GM18951 (cell line): ENCODE data around the gene KIAA1549.

ENCODE experiments used
- POLR2A ChIP-seq: IDR thresholded peaks from 4 replicates; pipeline ENCODE4 v1.6.1; 2011; ENCODE audit warnings: mild to moderate bottlenecking; ENCODE audit not compliant: insufficient read length, insufficient read depth; ENCODE audit errors: extremely low read depth
- in situ Hi-C: fragments of 300-500 bp; cut with MboI; formaldehyde crosslinking; loops from one replicate; pipeline ENCODE4 v1.12.0; 2022; ENCODE audit warnings: low sequenced_read_pairs, mixed read lengths, inconsistent platforms; ENCODE audit not compliant: unreplicated experiment

The KIAA1549 gene

GRCh38 chr7:138919911-138920310, 61.3 kb downstream of the KIAA1549 start:
- in situ Hi-C loops: no loop called here
- no peak for TF ChIP-seq POLR2A

- TF ChIP-seq POLR2A: no peak
- in situ Hi-C loops: no loop called here
Measured at GRCh38 chr7:138919216-138919615, 62.0 kb downstream of the KIAA1549 start.

DNA sequence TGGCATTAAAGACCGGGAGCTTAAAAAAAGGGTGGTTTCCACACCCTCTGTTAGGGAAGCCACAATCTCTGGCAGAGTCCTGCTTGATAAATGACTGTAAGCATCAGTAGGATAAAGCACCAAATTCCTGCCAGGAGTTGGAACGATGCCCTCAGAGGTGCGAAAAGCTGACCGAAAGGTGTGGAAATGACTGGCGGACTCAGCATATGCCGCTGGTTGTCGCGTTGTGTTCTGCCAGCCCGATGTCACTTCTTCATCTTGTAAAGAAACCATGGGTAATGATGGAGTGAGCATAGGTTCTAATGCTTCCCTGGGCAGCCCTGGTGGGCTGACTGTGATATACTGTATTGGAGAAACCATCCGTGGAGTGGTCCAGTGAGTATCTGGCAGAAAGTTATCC, 62.4 kb downstream of the KIAA1549 start:
- in situ Hi-C loops: no loop called here
- TF ChIP-seq POLR2A: no peak

- in situ Hi-C loops: no loop called here
- TF ChIP-seq POLR2A: no peak
Measured at GRCh38 chr7:138918176-138918575, 63.0 kb downstream of the KIAA1549 start.

DNA sequence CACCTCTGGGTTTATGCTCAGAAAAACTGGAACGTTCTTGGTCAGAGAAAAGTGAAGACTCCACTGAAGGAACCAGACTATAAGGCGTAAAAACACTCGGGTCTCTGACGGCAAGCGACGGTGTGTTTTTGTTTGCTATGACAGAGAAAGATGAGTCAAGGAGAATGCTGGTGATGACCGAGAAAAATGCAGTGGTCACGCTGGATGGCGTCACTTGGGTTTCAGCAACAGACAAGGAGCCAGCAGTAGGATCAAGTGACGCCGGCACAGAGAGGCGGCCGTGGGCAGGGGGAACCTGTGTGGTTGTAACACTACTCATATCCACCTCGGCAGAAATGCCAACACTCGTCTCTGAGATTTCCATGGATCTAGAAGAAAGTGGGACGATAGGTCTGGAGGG, 63.4 kb downstream of the KIAA1549 start:
- in situ Hi-C loops: no loop called here
- TF ChIP-seq POLR2A: no peak

DNA sequence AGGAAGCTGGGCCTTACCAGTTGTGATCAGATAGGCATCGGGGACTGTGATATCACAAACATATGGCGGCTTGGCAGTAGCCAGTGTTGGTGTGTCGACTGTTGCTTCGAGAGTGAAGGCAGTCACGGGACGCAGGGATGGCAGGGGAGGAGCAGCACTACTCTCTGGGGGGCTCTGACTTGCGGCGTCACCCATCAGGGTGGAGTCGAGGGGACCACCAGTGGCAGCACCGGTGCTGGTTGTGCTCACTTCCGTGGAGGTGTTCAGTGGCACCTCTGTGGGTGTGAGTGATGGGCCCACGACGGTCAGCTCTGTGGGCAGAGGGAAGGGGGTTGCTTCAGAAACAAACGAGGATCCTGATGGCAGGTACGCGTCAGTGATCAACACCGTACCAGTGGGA, 64.5 kb downstream of the KIAA1549 start:
- in situ Hi-C loops: no loop called here
- no peak for TF ChIP-seq POLR2A

DNA sequence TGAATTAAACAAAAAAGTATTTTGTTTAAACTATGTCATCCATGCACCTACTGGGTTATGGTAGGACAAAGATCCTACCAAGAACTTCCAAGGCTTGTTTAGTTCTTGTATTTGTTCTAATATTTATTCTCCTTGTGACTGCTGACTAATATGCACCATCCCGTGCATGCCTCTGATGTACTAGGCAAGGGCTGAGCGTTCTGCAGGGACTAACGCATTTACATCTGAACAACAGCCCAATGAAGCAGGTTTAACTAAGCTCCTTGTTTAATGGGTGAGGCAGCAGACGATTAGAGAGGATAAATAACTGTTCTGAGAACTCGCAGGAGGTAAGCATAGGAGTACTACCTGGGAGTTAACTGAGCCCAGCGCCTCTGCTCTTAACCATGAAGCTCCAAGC, 64.9 kb downstream of the KIAA1549 start:
- TF ChIP-seq POLR2A: no peak

DNA sequence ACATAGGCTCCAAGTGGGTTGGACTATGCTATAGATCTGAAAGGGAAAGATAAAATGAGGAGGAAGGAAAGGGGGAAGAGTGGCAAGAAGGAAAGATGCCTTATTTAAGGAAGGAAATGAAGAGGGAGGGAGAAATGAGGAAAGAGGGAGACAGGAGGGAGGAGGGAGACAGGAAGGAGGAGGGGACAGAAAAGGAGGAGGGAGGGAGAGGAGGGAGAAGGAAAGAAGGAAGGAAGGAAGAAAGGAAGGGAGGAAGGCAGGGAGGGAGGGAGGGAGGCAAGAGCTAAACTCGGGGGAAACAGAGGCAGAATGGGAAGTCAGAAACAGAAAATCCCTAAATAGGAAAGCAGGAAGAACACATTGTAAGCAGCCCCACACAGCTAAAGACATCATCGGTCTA, 67.4 kb downstream of the KIAA1549 start:
- in situ Hi-C loops: no loop called here
- TF ChIP-seq POLR2A: no peak

More for the DNA sequence above, 64.9 kb downstream of the KIAA1549 start:
- in situ Hi-C loops: no loop called here

GRCh38 chr7:138911007-138911406, 70.2 kb downstream of the KIAA1549 start:
- no peak for TF ChIP-seq POLR2A
- in situ Hi-C loops: no loop called here

- in situ Hi-C loops: no loop called here
Measured at GRCh38 chr7:138907850-138908249, 73.3 kb downstream of the KIAA1549 start.

DNA sequence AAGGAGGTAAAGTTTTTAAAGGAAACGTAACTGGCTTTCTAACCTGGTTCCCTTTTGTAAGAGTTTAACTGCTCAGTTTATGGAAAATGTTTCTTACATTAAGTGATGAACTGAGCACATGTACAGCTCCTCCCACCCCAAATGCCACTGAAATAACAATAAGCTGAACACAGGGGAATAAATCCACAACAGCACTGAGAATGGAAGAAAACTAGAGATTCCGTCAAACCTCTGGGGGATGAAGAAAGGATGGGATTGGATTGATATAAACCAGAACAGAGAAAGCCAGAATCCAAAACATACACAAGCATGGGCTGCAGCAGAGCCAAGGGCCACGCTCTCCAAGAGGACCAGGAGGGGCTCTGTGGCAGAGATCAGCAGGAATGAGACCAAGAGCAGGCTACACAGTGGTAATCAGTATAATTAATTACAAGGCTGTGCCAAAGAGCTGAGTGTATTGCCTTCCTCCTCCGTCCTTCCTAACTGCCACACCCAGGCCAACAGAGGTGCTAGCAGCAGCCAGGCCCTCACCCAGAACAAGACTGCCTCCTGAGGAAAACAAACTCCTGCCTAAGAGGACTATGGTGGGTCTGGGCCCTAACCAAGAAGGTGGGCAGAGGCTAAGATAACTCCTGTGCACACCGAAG, 73.9 kb downstream of the KIAA1549 start:
- in situ Hi-C loops: no loop called here
- no peak for TF ChIP-seq POLR2A

More at GRCh38 chr7:138907850-138908249, 73.3 kb downstream of the KIAA1549 start:
- TF ChIP-seq POLR2A: no peak

DNA sequence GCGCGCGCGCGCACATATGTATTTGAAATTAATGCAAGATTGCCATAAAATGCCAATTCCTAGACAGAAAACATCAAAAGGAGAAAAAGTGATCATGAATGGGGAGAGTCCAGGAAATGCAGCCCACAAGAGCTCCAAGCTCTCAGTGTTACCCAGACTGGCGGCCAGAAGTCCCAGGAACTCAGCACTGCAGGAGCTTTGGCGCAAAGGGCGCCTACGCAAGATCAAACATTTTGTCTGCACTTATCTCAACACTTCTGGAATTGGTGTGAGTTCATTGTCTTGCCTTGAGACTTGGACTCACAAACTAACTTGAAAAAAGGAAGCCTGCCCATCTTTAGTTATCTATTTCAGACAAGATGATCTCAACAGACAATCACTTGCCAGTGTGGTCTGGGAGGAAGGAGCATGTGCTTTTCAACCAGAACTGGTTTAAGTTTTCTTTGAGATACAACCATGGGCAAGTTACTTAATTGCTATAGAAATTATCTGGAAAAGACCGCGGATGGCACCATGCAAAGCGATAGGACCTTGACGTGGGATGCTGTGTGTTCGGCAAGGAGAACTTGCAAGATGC, 77.2 kb downstream of the KIAA1549 start:
- no peak for TF ChIP-seq POLR2A
- in situ Hi-C loops: no loop called here

GRCh38 chr7:138903186-138903820, 77.9 kb downstream of the KIAA1549 start:
- in situ Hi-C loops: no loop called here
- no peak for TF ChIP-seq POLR2A

DNA sequence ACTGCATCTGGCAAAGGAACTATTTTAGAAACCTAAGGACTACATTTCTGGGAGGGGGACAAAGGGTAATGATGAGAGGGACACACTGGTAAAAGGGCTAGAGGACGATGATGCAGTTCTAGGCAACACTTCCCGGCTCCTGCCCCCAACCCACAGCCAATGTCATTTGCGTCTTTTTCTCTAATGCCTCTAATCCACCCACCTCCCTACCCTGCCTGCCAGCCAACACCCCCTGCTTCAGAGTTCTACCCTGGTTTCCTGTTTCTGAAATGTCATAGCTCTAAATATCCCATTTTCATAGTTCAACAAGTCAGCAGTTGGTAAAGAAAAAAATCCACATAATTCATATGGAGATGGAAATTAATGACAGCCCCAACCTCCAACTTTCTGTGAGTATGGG, 79.0 kb downstream of the KIAA1549 start:
- in situ Hi-C loops: no loop called here
- TF ChIP-seq POLR2A: no peak
